Kidney glomerular epithelial cell (primary cell): ENCODE measurements around the gene DAZAP2.
"Not testable (repeated sequence)": the region's sequence is repeated elsewhere in the genome, so short reads cannot be mapped to it uniquely, and the experiment has no call there.

Source experiments
- DNase-seq: peaks from one replicate; lab custom pipeline; 2025; lab: John Stamatoyannopoulos, UW

Gene DAZAP2

GRCh38 chr12:51247523-51248206 is 9.0 kb downstream of the DAZAP2 start:
- no peak for DNase-seq

GRCh38 chr12:51253276-51253675 is 14.7 kb downstream of the DAZAP2 start:
- no peak for DNase-seq

- no peak for DNase-seq
Measured at GRCh38 chr12:51254536-51254935, 15.9 kb downstream of the DAZAP2 start.

- DNase-seq, result not testable (repeated sequence)
Measured at GRCh38 chr12:51259600-51259999, 21.0 kb downstream of the DAZAP2 start.

- DNase-seq, result peak; percentile 36
Measured at GRCh38 chr12:51262758-51263177, 24.1 kb downstream of the DAZAP2 start.

GRCh38 chr12:51263341-51263740 is 24.7 kb downstream of the DAZAP2 start:
- no peak for DNase-seq

GRCh38 chr12:51264297-51264696 is 25.7 kb downstream of the DAZAP2 start:
- no peak for DNase-seq

- no peak for DNase-seq
Measured at GRCh38 chr12:51265024-51265423, 26.4 kb downstream of the DAZAP2 start.

- no peak for DNase-seq
Measured at GRCh38 chr12:51269174-51270066, 30.8 kb downstream of the DAZAP2 start.

GRCh38 chr12:51270067-51270950 is 31.7 kb downstream of the DAZAP2 start, which contains the start of gene SMAGP:
SMAGP (minus strand) TSS chr12:51270415; CDS start chr12:51269278, 1,137 bp downstream.
- DNase-seq, result peak; percentile 74

- DNase-seq, result peak; percentile 74
Measured at GRCh38 chr12:51270951-51271518, 32.4 kb downstream of the DAZAP2 start.

- not testable (repeated sequence) for DNase-seq
Measured at GRCh38 chr12:51272810-51273209, 34.2 kb downstream of the DAZAP2 start.

GRCh38 chr12:51275088-51275487 is 36.5 kb downstream of the DAZAP2 start:
- DNase-seq, result no peak

GRCh38 chr12:51281202-51281924 is 42.7 kb downstream of the DAZAP2 start:
- no peak for DNase-seq

GRCh38 chr12:51285843-51286242 is 47.2 kb downstream of the DAZAP2 start:
- no peak for DNase-seq

GRCh38 chr12:51291603-51292513 is 53.2 kb downstream of the DAZAP2 start:
- DNase-seq, result not testable (repeated sequence)
